GF-D8 (cell line): ENCODE data around the gene POLD1.
"Not testable (repeated sequence)": the region's sequence is repeated elsewhere in the genome, so short reads cannot be mapped to it uniquely, and the experiment has no call there.

Source experiments
- DNase-seq: peaks from one replicate; lab custom pipeline; 2025; lab: John Stamatoyannopoulos, UW

POLD1 gene

GRCh38 chr19:50383852-50384684 is at the start of gene POLD1:
POLD1 (plus strand) TSS chr19:50384347; CDS start chr19:50398852, 14,505 bp downstream.
- peak; percentile 91 for DNase-seq

- no peak for DNase-seq
Observed at GRCh38 chr19:50334741-50335421, 49.3 kb upstream of the POLD1 start.

- DNase-seq: not testable (repeated sequence)
Observed at GRCh38 chr19:50337031-50337430, 47.1 kb upstream of the POLD1 start.

- no peak for DNase-seq
Observed at GRCh38 chr19:50340331-50340730, 43.8 kb upstream of the POLD1 start.

- no peak for DNase-seq
Observed at GRCh38 chr19:50341091-50341564, 43.0 kb upstream of the POLD1 start.

- no peak for DNase-seq
Observed at GRCh38 chr19:50344661-50345318, 39.4 kb upstream of the POLD1 start.

GRCh38 chr19:50347089-50347581 is 37.0 kb upstream of the POLD1 start:
- not testable (repeated sequence) for DNase-seq

GRCh38 chr19:50349277-50350057 is 34.7 kb upstream of the POLD1 start:
- DNase-seq: no peak

GRCh38 chr19:50352242-50352641 is 31.9 kb upstream of the POLD1 start:
- no peak for DNase-seq

- not testable (repeated sequence) for DNase-seq
Observed at GRCh38 chr19:50353487-50353880, 30.7 kb upstream of the POLD1 start.

GRCh38 chr19:50356691-50357177 is 27.4 kb upstream of the POLD1 start:
- no peak for DNase-seq

GRCh38 chr19:50357178-50358100 is 26.7 kb upstream of the POLD1 start:
- peak; percentile 14 for DNase-seq

- DNase-seq: no peak
Observed at GRCh38 chr19:50358483-50359327, 25.4 kb upstream of the POLD1 start.

- DNase-seq: no peak
Observed at GRCh38 chr19:50359328-50359818, 24.8 kb upstream of the POLD1 start.

GRCh38 chr19:50361290-50362029 is 22.7 kb upstream of the POLD1 start:
- no peak for DNase-seq

GRCh38 chr19:50362030-50362412 is 22.1 kb upstream of the POLD1 start:
- no peak for DNase-seq

GRCh38 chr19:50362656-50363424 is 21.3 kb upstream of the POLD1 start:
- DNase-seq: no peak
